ENCODE data around the gene PTPRT. TPM values are rescaled to one million over a fixed set of nuclear protein-coding genes. Genes with fewer than 3 reads are reported as not detected.

Gene PTPRT
- total RNA-seq, 1 experiment from 2014 or later: 44.5 TPM

- DNase-seq: peak; percentile 95
- peak overlapping the region; percentile 50 for H3K4me2 ChIP-seq (ENCODE audit: low read depth, low read length, poor library complexity, severe bottlenecking)
- no peaks in the 10 kb centered on the region for H3K36me3 ChIP-seq (ENCODE audit: insufficient read depth, low read length)
- H3K79me2 ChIP-seq (ENCODE audit: low read length): no peaks in the 10 kb centered on the region
- no peaks in the 10 kb centered on the region for H3K9me3 ChIP-seq (ENCODE audit: low read length)
- peak overlapping the region; percentile 96 for H3K27ac ChIP-seq (ENCODE audit: low read length)
- no peaks in the 10 kb centered on the region for H3K9me2 ChIP-seq (replicated peaks; ENCODE audit: insufficient read depth, low read length)
- H3K9ac ChIP-seq (ENCODE audit: low read length): peak overlapping the region; percentile 71
- H3K4me3 ChIP-seq (ENCODE audit: low read length): peak overlapping the region; percentile 32; the same call in 1 of the 2 replicates
- H4K20me1 ChIP-seq (ENCODE audit: insufficient read depth, low read depth, low read length): no peaks in the 10 kb centered on the region
- peaks cover 59% of the 10 kb centered on the region for H3K4me1 ChIP-seq (ENCODE audit: low read length)
- no peaks in the 10 kb centered on the region for H3K27me3 ChIP-seq (ENCODE audit: low read length)
- no peak overlapping the region for H2AFZ ChIP-seq (ENCODE audit: low read length)
Observed at GRCh38 chr20:43185901-43186300, 3.8 kb downstream of the PTPRT start.

DNA sequence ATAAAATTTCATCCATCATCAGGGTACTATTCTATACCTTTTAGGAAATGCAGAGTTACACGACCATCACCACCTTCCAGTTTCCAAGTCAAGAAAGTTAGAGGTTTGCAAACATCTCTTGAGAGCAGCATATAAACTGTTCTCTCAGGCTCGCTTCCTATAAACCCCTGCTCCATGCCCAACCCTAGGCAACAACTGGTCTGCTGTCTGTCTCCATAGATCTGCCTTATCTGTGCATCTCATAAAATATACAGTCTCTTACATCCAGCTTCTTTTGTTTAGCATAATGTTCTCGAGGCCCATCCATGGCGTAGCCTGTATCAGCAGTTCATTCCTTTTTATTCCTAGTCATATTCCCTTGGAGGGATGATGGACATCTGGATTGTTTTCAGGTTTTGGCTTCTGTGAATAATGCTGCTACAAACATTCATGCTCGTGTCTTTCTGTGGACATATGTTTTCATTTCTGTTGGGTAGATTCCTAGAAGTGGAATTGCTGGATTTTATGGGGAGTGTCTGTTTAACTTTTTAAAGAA lies 6.1 kb downstream of the PTPRT start:
- DNase-seq: no peak
- H3K4me3 ChIP-seq (ENCODE audit: low read length): no peak overlapping the region
- H3K9me3 ChIP-seq (ENCODE audit: low read length): no peaks in the 10 kb centered on the region
- no peak overlapping the region for H3K4me2 ChIP-seq (ENCODE audit: low read depth, low read length, poor library complexity, severe bottlenecking)
- H4K20me1 ChIP-seq (ENCODE audit: insufficient read depth, low read depth, low read length): no peaks in the 10 kb centered on the region
- H3K27me3 ChIP-seq (ENCODE audit: low read length): peaks cover 4% of the 10 kb centered on the region; the same call in 1 of the 2 replicates
- no peak overlapping the region; the same call in 1 of the 2 replicates for H3K9ac ChIP-seq (ENCODE audit: low read length)
- H3K4me1 ChIP-seq (ENCODE audit: low read length): peaks cover 61% of the 10 kb centered on the region
- H3K36me3 ChIP-seq (ENCODE audit: insufficient read depth, low read length): no peaks in the 10 kb centered on the region
- H3K27ac ChIP-seq (ENCODE audit: low read length): peak overlapping the region; percentile 32
- no peak overlapping the region; the same call in 1 of the 2 replicates for H2AFZ ChIP-seq (ENCODE audit: low read length)
- H3K9me2 ChIP-seq (replicated peaks; ENCODE audit: insufficient read depth, low read length): no peaks in the 10 kb centered on the region
- H3K79me2 ChIP-seq (ENCODE audit: low read length): no peaks in the 10 kb centered on the region

DNA sequence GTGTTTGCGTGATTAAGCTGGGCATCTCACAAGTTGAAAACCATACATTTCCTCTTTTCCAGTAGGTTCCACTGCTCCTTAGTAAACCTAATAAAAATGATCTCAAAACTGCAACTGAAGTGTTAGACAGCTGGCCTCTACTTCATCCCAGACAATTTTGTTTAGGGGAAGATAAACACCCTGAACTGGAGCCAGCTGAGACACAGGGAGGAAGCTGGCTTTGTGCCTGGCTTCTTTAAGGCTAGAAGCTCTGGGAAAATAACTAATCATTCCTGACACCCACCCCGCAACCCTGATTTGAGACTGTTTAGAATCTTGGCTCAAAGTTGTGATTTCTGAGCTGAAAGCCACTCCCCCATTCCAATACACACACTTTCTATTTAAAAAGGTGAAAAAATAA lies 11.6 kb downstream of the PTPRT start:
- Histone ChIP-seq H3K79me2 (ENCODE audit: low read length) (no peaks in the 10 kb centered on the region), H3K4me2 (ENCODE audit: low read depth, low read length, poor library complexity, severe bottlenecking) (no peak overlapping the region), H3K4me3 (ENCODE audit: low read length) (no peak overlapping the region), H3K27ac (ENCODE audit: low read length) (no peak overlapping the region), H3K27me3 (ENCODE audit: low read length) (peaks cover 4% of the 10 kb centered on the region; the same call in 1 of the 2 replicates), H3K9me2 (replicated peaks; ENCODE audit: insufficient read depth, low read length) (no peaks in the 10 kb centered on the region), H3K9ac (ENCODE audit: low read length) (no peak overlapping the region), H3K4me1 (ENCODE audit: low read length) (peaks cover 15% of the 10 kb centered on the region), H4K20me1 (ENCODE audit: insufficient read depth, low read depth, low read length) (no peaks in the 10 kb centered on the region), H2AFZ (ENCODE audit: low read length) (no peak overlapping the region), H3K36me3 (ENCODE audit: insufficient read depth, low read length) (no peaks in the 10 kb centered on the region), H3K9me3 (ENCODE audit: low read length) (no peaks in the 10 kb centered on the region)
- DNase-seq: no peak

- no peaks in the 10 kb centered on the region for H3K79me2 ChIP-seq (ENCODE audit: low read length)
- H3K9me2 ChIP-seq (replicated peaks; ENCODE audit: insufficient read depth, low read length): no peaks in the 10 kb centered on the region
- H3K27me3 ChIP-seq (ENCODE audit: low read length): peaks cover 4% of the 10 kb centered on the region; the same call in 1 of the 2 replicates
- H3K4me1 ChIP-seq (ENCODE audit: low read length): peaks cover 11% of the 10 kb centered on the region
- no peak overlapping the region for H3K9ac ChIP-seq (ENCODE audit: low read length)
- H3K36me3 ChIP-seq (ENCODE audit: insufficient read depth, low read length): no peaks in the 10 kb centered on the region
- H3K4me2 ChIP-seq (ENCODE audit: low read depth, low read length, poor library complexity, severe bottlenecking): no peak overlapping the region
- no peaks in the 10 kb centered on the region for H3K9me3 ChIP-seq (ENCODE audit: low read length)
- DNase-seq: no peak
- H4K20me1 ChIP-seq (ENCODE audit: insufficient read depth, low read depth, low read length): no peaks in the 10 kb centered on the region
- H3K27ac ChIP-seq (ENCODE audit: low read length): no peak overlapping the region
- H2AFZ ChIP-seq (ENCODE audit: low read length): no peak overlapping the region
- no peak overlapping the region for H3K4me3 ChIP-seq (ENCODE audit: low read length)
Observed at GRCh38 chr20:43176726-43177125, 13.0 kb downstream of the PTPRT start.

- no peak overlapping the region for H3K4me3 ChIP-seq (ENCODE audit: low read length)
- no peak overlapping the region for H3K9ac ChIP-seq (ENCODE audit: low read length)
- H3K27ac ChIP-seq (ENCODE audit: low read length): no peak overlapping the region
- peaks cover 10% of the 10 kb centered on the region for H3K4me1 ChIP-seq (ENCODE audit: low read length)
- H2AFZ ChIP-seq (ENCODE audit: low read length): no peak overlapping the region
- H3K9me3 ChIP-seq (ENCODE audit: low read length): no peaks in the 10 kb centered on the region
- no peak for DNase-seq
- H3K27me3 ChIP-seq (ENCODE audit: low read length): no peaks in the 10 kb centered on the region
- no peaks in the 10 kb centered on the region for H4K20me1 ChIP-seq (ENCODE audit: insufficient read depth, low read depth, low read length)
- H3K4me2 ChIP-seq (ENCODE audit: low read depth, low read length, poor library complexity, severe bottlenecking): no peak overlapping the region
- H3K79me2 ChIP-seq (ENCODE audit: low read length): no peaks in the 10 kb centered on the region
- no peaks in the 10 kb centered on the region for H3K9me2 ChIP-seq (replicated peaks; ENCODE audit: insufficient read depth, low read length)
- H3K36me3 ChIP-seq (ENCODE audit: insufficient read depth, low read length): no peaks in the 10 kb centered on the region
Observed at GRCh38 chr20:43171930-43172329, 17.8 kb downstream of the PTPRT start.

- DNase-seq: no peak
- no peaks in the 10 kb centered on the region for H3K27me3 ChIP-seq (ENCODE audit: low read length)
- no peaks in the 10 kb centered on the region for H3K9me3 ChIP-seq (ENCODE audit: low read length)
- no peak overlapping the region for H2AFZ ChIP-seq (ENCODE audit: low read length)
- no peaks in the 10 kb centered on the region for H3K36me3 ChIP-seq (ENCODE audit: insufficient read depth, low read length)
- H3K27ac ChIP-seq (ENCODE audit: low read length): no peak overlapping the region
- no peaks in the 10 kb centered on the region for H3K9me2 ChIP-seq (replicated peaks; ENCODE audit: insufficient read depth, low read length)
- H3K4me1 ChIP-seq (ENCODE audit: low read length): peaks cover 12% of the 10 kb centered on the region
- no peaks in the 10 kb centered on the region for H4K20me1 ChIP-seq (ENCODE audit: insufficient read depth, low read depth, low read length)
- no peak overlapping the region for H3K4me3 ChIP-seq (ENCODE audit: low read length)
- H3K9ac ChIP-seq (ENCODE audit: low read length): no peak overlapping the region
- no peak overlapping the region for H3K4me2 ChIP-seq (ENCODE audit: low read depth, low read length, poor library complexity, severe bottlenecking)
- H3K79me2 ChIP-seq (ENCODE audit: low read length): no peaks in the 10 kb centered on the region
Observed at GRCh38 chr20:43170771-43171170, 18.9 kb downstream of the PTPRT start.

DNA sequence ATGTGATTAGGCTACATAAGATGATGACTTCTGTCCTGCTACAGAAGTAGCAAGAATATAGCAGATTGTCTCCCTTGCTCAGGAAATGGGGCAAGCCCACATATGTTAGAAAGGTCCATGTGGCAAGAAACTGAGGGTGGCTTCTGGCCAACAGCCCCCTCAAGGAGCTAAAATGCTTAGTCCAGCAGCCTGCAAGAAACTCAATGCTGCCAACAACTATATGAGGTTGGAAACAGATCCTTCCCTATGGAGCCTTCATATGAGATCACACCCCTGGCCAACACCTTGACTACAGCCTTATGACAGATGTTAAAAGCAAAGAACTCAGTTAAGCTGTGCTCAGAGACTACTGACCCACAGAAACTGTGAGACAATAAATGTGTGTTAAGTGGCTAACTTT lies 22.1 kb downstream of the PTPRT start:
- Histone ChIP-seq H3K4me2 (ENCODE audit: low read depth, low read length, poor library complexity, severe bottlenecking) (no peak overlapping the region), H3K9ac (ENCODE audit: low read length) (no peak overlapping the region), H3K27ac (ENCODE audit: low read length) (no peak overlapping the region), H3K4me1 (ENCODE audit: low read length) (peaks cover 15% of the 10 kb centered on the region), H3K36me3 (ENCODE audit: insufficient read depth, low read length) (no peaks in the 10 kb centered on the region), H2AFZ (ENCODE audit: low read length) (no peak overlapping the region), H3K79me2 (ENCODE audit: low read length) (no peaks in the 10 kb centered on the region), H3K27me3 (ENCODE audit: low read length) (no peaks in the 10 kb centered on the region), H3K9me3 (ENCODE audit: low read length) (no peaks in the 10 kb centered on the region), H4K20me1 (ENCODE audit: insufficient read depth, low read depth, low read length) (no peaks in the 10 kb centered on the region), H3K9me2 (replicated peaks; ENCODE audit: insufficient read depth, low read length) (no peaks in the 10 kb centered on the region), H3K4me3 (ENCODE audit: low read length) (no peak overlapping the region)
- DNase-seq: no peak

- Histone ChIP-seq H3K4me2 (ENCODE audit: low read depth, low read length, poor library complexity, severe bottlenecking) (no peak overlapping the region), H3K4me3 (ENCODE audit: low read length) (no peak overlapping the region), H3K9me2 (replicated peaks; ENCODE audit: insufficient read depth, low read length) (no peaks in the 10 kb centered on the region), H4K20me1 (ENCODE audit: insufficient read depth, low read depth, low read length) (no peaks in the 10 kb centered on the region), H3K27me3 (ENCODE audit: low read length) (no peaks in the 10 kb centered on the region), H3K79me2 (ENCODE audit: low read length) (no peaks in the 10 kb centered on the region), H3K4me1 (ENCODE audit: low read length) (peaks cover 15% of the 10 kb centered on the region), H2AFZ (ENCODE audit: low read length) (no peak overlapping the region), H3K36me3 (ENCODE audit: insufficient read depth, low read length) (no peaks in the 10 kb centered on the region), H3K9ac (ENCODE audit: low read length) (no peak overlapping the region), H3K27ac (ENCODE audit: low read length) (no peak overlapping the region), H3K9me3 (ENCODE audit: low read length) (no peaks in the 10 kb centered on the region)
- DNase-seq: no peak
Observed at GRCh38 chr20:43167021-43167420, 22.7 kb downstream of the PTPRT start.
